ENCODE data around the gene GTF2A2. TPM values are rescaled to one million over a fixed set of nuclear protein-coding genes. Genes with fewer than 3 reads are reported as not detected.
"Not testable (repeated sequence)": the region's sequence is repeated elsewhere in the genome, so short reads cannot be mapped to it uniquely, and the experiment has no call there.

GTF2A2 gene
- total RNA-seq, 1 donor from 2014 or later, result 109 TPM

GRCh38 chr15:59649603-59650002 lies 7.7 kb downstream of the GTF2A2 start:
- no peaks in the 10 kb centered on the region for H3K27me3 Mint-ChIP-seq
- H3K4me3 Mint-ChIP-seq (ENCODE audit: low read depth), result no peak overlapping the region
- H3K4me1 Mint-ChIP-seq (ENCODE audit: low read depth), result peaks cover 2% of the 10 kb centered on the region
- no peak for DNase-seq (ENCODE audit: low spot score, unreplicated experiment)
- no peak for TF ChIP-seq CTCF (IDR thresholded peaks at IDR 0.05; ENCODE audit: unreplicated experiment)
- no peak overlapping the region for H3K27ac Mint-ChIP-seq
- peaks cover 7% of the 10 kb centered on the region for H3K9me3 Mint-ChIP-seq (ENCODE audit: low read depth)
- peaks cover 30% of the 10 kb centered on the region for H3K36me3 Mint-ChIP-seq (ENCODE audit: insufficient read depth)

- DNase-seq (ENCODE audit: low spot score, unreplicated experiment), result no peak
- H3K27ac Mint-ChIP-seq, result no peak overlapping the region
- TF ChIP-seq CTCF (IDR thresholded peaks at IDR 0.05; ENCODE audit: unreplicated experiment), result no peak
- H3K4me3 Mint-ChIP-seq (ENCODE audit: low read depth), result no peak overlapping the region
- peaks cover 25% of the 10 kb centered on the region for H3K36me3 Mint-ChIP-seq (ENCODE audit: insufficient read depth)
- H3K9me3 Mint-ChIP-seq (ENCODE audit: low read depth), result no peaks in the 10 kb centered on the region
- H3K4me1 Mint-ChIP-seq (ENCODE audit: low read depth), result peaks cover 2% of the 10 kb centered on the region
- no peaks in the 10 kb centered on the region for H3K27me3 Mint-ChIP-seq
Observed at GRCh38 chr15:59647085-59647484, 10.2 kb downstream of the GTF2A2 start.

GRCh38 chr15:59646277-59646676 lies 11.0 kb downstream of the GTF2A2 start:
- DNase-seq (ENCODE audit: low spot score, unreplicated experiment), result no peak
- H3K36me3 Mint-ChIP-seq (ENCODE audit: insufficient read depth), result peaks cover 20% of the 10 kb centered on the region
- no peaks in the 10 kb centered on the region for H3K9me3 Mint-ChIP-seq (ENCODE audit: low read depth)
- peaks cover 2% of the 10 kb centered on the region for H3K4me1 Mint-ChIP-seq (ENCODE audit: low read depth)
- no peak for TF ChIP-seq CTCF (IDR thresholded peaks at IDR 0.05; ENCODE audit: unreplicated experiment)
- no peak overlapping the region for H3K27ac Mint-ChIP-seq
- no peak overlapping the region for H3K4me3 Mint-ChIP-seq (ENCODE audit: low read depth)
- no peaks in the 10 kb centered on the region for H3K27me3 Mint-ChIP-seq

- not testable (repeated sequence) for H3K4me1 Mint-ChIP-seq (ENCODE audit: low read depth); H3K9me3 Mint-ChIP-seq (ENCODE audit: low read depth); H3K27me3 Mint-ChIP-seq; H3K4me3 Mint-ChIP-seq (ENCODE audit: low read depth); DNase-seq (ENCODE audit: low spot score, unreplicated experiment); H3K27ac Mint-ChIP-seq
- H3K36me3 Mint-ChIP-seq (ENCODE audit: insufficient read depth), result peaks cover 19% of the 10 kb centered on the region
Observed at GRCh38 chr15:59645812-59646211, 11.5 kb downstream of the GTF2A2 start.

GRCh38 chr15:59644756-59645155 lies 12.6 kb downstream of the GTF2A2 start:
- Mint-ChIP-seq H3K9me3 (ENCODE audit: low read depth) (no peaks in the 10 kb centered on the region), H3K4me3 (ENCODE audit: low read depth) (no peak overlapping the region), H3K27ac (no peak overlapping the region), H3K27me3 (no peaks in the 10 kb centered on the region), H3K4me1 (ENCODE audit: low read depth) (peaks cover 1% of the 10 kb centered on the region), H3K36me3 (ENCODE audit: insufficient read depth) (peaks cover 14% of the 10 kb centered on the region)
- no peak for DNase-seq (ENCODE audit: low spot score, unreplicated experiment)
- TF ChIP-seq CTCF (IDR thresholded peaks at IDR 0.05; ENCODE audit: unreplicated experiment), result no peak

- Mint-ChIP-seq H3K4me1 (ENCODE audit: low read depth) (peaks cover 1% of the 10 kb centered on the region), H3K4me3 (ENCODE audit: low read depth) (no peak overlapping the region), H3K27ac (no peak overlapping the region), H3K36me3 (ENCODE audit: insufficient read depth) (peaks cover 13% of the 10 kb centered on the region), H3K27me3 (no peaks in the 10 kb centered on the region), H3K9me3 (ENCODE audit: low read depth) (no peaks in the 10 kb centered on the region)
- peak; percentile 17 for TF ChIP-seq CTCF (IDR thresholded peaks at IDR 0.05; ENCODE audit: unreplicated experiment)
- DNase-seq (ENCODE audit: low spot score, unreplicated experiment), result no peak
Observed at GRCh38 chr15:59642351-59642750, 15.0 kb downstream of the GTF2A2 start.

- H3K27me3 Mint-ChIP-seq; H3K4me3 Mint-ChIP-seq (ENCODE audit: low read depth); H3K9me3 Mint-ChIP-seq (ENCODE audit: low read depth); DNase-seq (ENCODE audit: low spot score, unreplicated experiment); H3K4me1 Mint-ChIP-seq (ENCODE audit: low read depth): not testable (repeated sequence)
- Mint-ChIP-seq H3K36me3 (ENCODE audit: insufficient read depth) (peaks cover 10% of the 10 kb centered on the region), H3K27ac (peak overlapping the region; percentile 45)
Observed at GRCh38 chr15:59637507-59637906, 19.8 kb downstream of the GTF2A2 start.
